HEK293 (cell line): Measurements from ENCODE around the gene UGT1A8.

Experiments used
- CTCF ChIP-seq: fragments of 450-650 bp; formaldehyde crosslinking; IDR thresholded peaks from 2 replicates; pipeline ENCODE4 v1.5.1; 2016; ENCODE audit warnings: missing biosample characterization, missing genetic modification characterization
- ZBTB7A ChIP-seq: fragments of 450-650 bp; formaldehyde crosslinking; IDR thresholded peaks from 2 replicates; pipeline ENCODE4 v1.5.1; 2016; ENCODE audit warnings: low read depth, missing biosample characterization, missing genetic modification characterization
- ZNF785 ChIP-seq: fragments of 450-650 bp; formaldehyde crosslinking; IDR thresholded peaks from 2 replicates; pipeline ENCODE4 v1.5.1; 2016; ENCODE audit warnings: missing biosample characterization, missing genetic modification characterization

- TF ChIP-seq CTCF (no peak), ZBTB7A (tag by site-specific recombination) (no peak), ZNF785 (tag by site-specific recombination) (no peak)
These were observed 204.8 kb downstream of the UGT1A8 start for GRCh38 chr2:233822101-233822771.
